H9 (cell line): ENCODE measurements around the gene GRIP1. TPM values are rescaled to one million over a fixed set of nuclear protein-coding genes. Genes with fewer than 3 reads are reported as not detected.

Experiments
- DNase-seq: peaks from one replicate; pipeline ENCODE4 v3.0.0-alpha.2; 2017
- H2AFZ ChIP-seq: one replicate; pipeline ENCODE4 v1.6.1; 2013; ENCODE audit warnings: mild to moderate bottlenecking, low read length, control low read depth, moderate library complexity
- H2AK5ac ChIP-seq: 2 replicates; pipeline ENCODE4 v1.6.1; 2013; ENCODE audit warnings: low read length, control low read depth, mixed read lengths; ENCODE audit not compliant: insufficient read length
- H2BK120ac ChIP-seq: one replicate; pipeline ENCODE4 v1.6.1; 2013; ENCODE audit warnings: low read depth, mild to moderate bottlenecking, low read length, control low read depth, inconsistent platforms; ENCODE audit not compliant: poor library complexity, severe bottlenecking
- H2BK12ac ChIP-seq: 2 replicates; pipeline ENCODE4 v1.6.1; 2013; ENCODE audit warnings: low read length, control low read depth, mixed read lengths, low read depth; ENCODE audit not compliant: insufficient read length
- H2BK15ac ChIP-seq: 2 replicates; pipeline ENCODE4 v1.6.1; 2013; ENCODE audit warnings: low read depth, low read length, control low read depth
- H2BK20ac ChIP-seq: one replicate; pipeline ENCODE4 v1.6.1; 2013; ENCODE audit warnings: low read depth, mild to moderate bottlenecking, low read length, control low read depth, inconsistent platforms; ENCODE audit not compliant: poor library complexity, severe bottlenecking
- H2BK5ac ChIP-seq: 2 replicates; pipeline ENCODE4 v1.6.1; 2013; ENCODE audit warnings: low read length, control low read depth, mixed read lengths; ENCODE audit not compliant: insufficient read length
- H3K14ac ChIP-seq: 2 replicates; pipeline ENCODE4 v1.6.1; 2013; ENCODE audit warnings: low read length, control low read depth; ENCODE audit not compliant: insufficient read depth
- H3K18ac ChIP-seq: 2 replicates; pipeline ENCODE4 v1.6.1; 2013; ENCODE audit warnings: low read depth, mild to moderate bottlenecking, mixed read lengths, low read length, control low read depth; ENCODE audit not compliant: insufficient read length
- H3K23ac ChIP-seq: 2 replicates; pipeline ENCODE4 v1.6.1; 2013; ENCODE audit warnings: low read length, control low read depth, mixed read lengths, low read depth; ENCODE audit not compliant: insufficient read length
- H3K23me2 ChIP-seq: 2 replicates; pipeline ENCODE4 v1.6.1; 2013; ENCODE audit warnings: low read depth, mild to moderate bottlenecking, mixed read lengths, low read length, control low read depth; ENCODE audit not compliant: insufficient read length, poor library complexity, severe bottlenecking
- H3K27ac ChIP-seq: 2 replicates; pipeline ENCODE4 v1.5.1; 2013; ENCODE audit warnings: low read length, control low read depth, mixed read lengths, low read depth; ENCODE audit not compliant: insufficient read length
- H3K27me3 ChIP-seq: 2 replicates; pipeline ENCODE4 v1.6.1; 2013; ENCODE audit warnings: low read length, control low read depth, inconsistent platforms; ENCODE audit not compliant: insufficient read depth
- H3K4ac ChIP-seq: 2 replicates; pipeline ENCODE4 v1.6.1; 2013; ENCODE audit warnings: low read depth, mild to moderate bottlenecking, control low read depth, inconsistent platforms, low read length, moderate library complexity
- H3K4me1 ChIP-seq: 2 replicates; pipeline ENCODE4 v1.6.1; 2013; ENCODE audit warnings: low read length, control low read depth, inconsistent platforms; ENCODE audit not compliant: insufficient read depth
- H3K4me2 ChIP-seq: 2 replicates; pipeline ENCODE4 v1.6.1; 2013; ENCODE audit warnings: low read length, control low read depth, mixed read lengths; ENCODE audit not compliant: insufficient read length, insufficient read depth
- H3K56ac ChIP-seq: 2 replicates; pipeline ENCODE4 v1.6.1; 2013; ENCODE audit warnings: low read depth, mild to moderate bottlenecking, mixed read lengths, low read length, control low read depth; ENCODE audit not compliant: insufficient read length
- H3K79me1 ChIP-seq: 2 replicates; pipeline ENCODE4 v1.6.1; 2013; ENCODE audit warnings: low read depth, mild to moderate bottlenecking, moderate library complexity, low read length, control low read depth, inconsistent platforms; ENCODE audit not compliant: insufficient read depth, poor library complexity, severe bottlenecking
- H3K79me2 ChIP-seq: 2 replicates; pipeline ENCODE4 v1.6.1; 2013; ENCODE audit warnings: low read length, control low read depth, inconsistent platforms; ENCODE audit not compliant: insufficient read depth
- H3K9ac ChIP-seq: 2 replicates; pipeline ENCODE4 v1.6.1; 2013; ENCODE audit warnings: low read length, control low read depth, mixed read lengths; ENCODE audit not compliant: insufficient read length; ENCODE audit errors: extremely low read depth
- H3K9me3 ChIP-seq: one replicate; pipeline ENCODE4 v1.6.1; 2013; ENCODE audit warnings: low read depth, low read length, inconsistent platforms; ENCODE audit not compliant: control insufficient read depth
- H3T11ph ChIP-seq: one replicate; pipeline ENCODE4 v1.6.1; 2013; ENCODE audit warnings: mild to moderate bottlenecking, low read length, control low read depth, inconsistent platforms
- H4K20me1 ChIP-seq: one replicate; pipeline ENCODE4 v1.6.1; 2013; ENCODE audit not compliant: control insufficient read depth, insufficient read length, insufficient read depth
- H4K5ac ChIP-seq: 2 replicates; pipeline ENCODE4 v1.6.1; 2013; ENCODE audit warnings: low read depth, mild to moderate bottlenecking, mixed read lengths, low read length, control low read depth; ENCODE audit not compliant: insufficient read length
- H4K8ac ChIP-seq: replicated peaks from 2 replicates; pipeline ENCODE4 v1.6.1; 2013; ENCODE audit warnings: low read length, control low read depth, mixed read lengths, low read depth; ENCODE audit not compliant: insufficient read length
- H4K91ac ChIP-seq: 2 replicates; pipeline ENCODE4 v1.6.1; 2013; ENCODE audit warnings: low read depth, mild to moderate bottlenecking, moderate library complexity, mixed read lengths, low read length, control low read depth; ENCODE audit not compliant: insufficient read length
- H3K27ac Mint-ChIP-seq, 3 experiments: 2 replicates in 2 of 3; 3 replicates in 1 of 3; pipeline ENCODE4 v1.8.0; 2020 to 2021; ENCODE audit warnings: mixed read lengths in 3 of 3, mild to moderate bottlenecking in 1 of 3, moderate library complexity in 1 of 3
- H3K27me3 Mint-ChIP-seq: 2 replicates; pipeline ENCODE4 v1.8.0; 2021; ENCODE audit warnings: low read depth, mild to moderate bottlenecking, moderate library complexity, mixed read lengths
- H3K36me3 Mint-ChIP-seq, 3 experiments: 2 replicates in 2 of 3; 3 replicates in 1 of 3; pipeline ENCODE4 v1.8.0; 2020 to 2021; ENCODE audit warnings: low read depth in 3 of 3, mixed read lengths in 3 of 3; ENCODE audit not compliant: insufficient read depth in 1 of 3
- H3K4me1 Mint-ChIP-seq, 2 experiments: 2 replicates each; pipeline ENCODE4 v1.8.0; 2020; ENCODE audit warnings: mixed read lengths in 2 of 2
- H3K4me3 Mint-ChIP-seq, 2 experiments: 2 replicates in 1 of 2; 3 replicates in 1 of 2; pipeline ENCODE4 v1.8.0; 2020 to 2021; ENCODE audit warnings: mild to moderate bottlenecking in 2 of 2, mixed read lengths in 2 of 2, moderate library complexity in 1 of 2
- H3K9me3 Mint-ChIP-seq, 2 experiments: 2 replicates in 1 of 2; 3 replicates in 1 of 2; pipeline ENCODE4 v1.8.0; 2020; ENCODE audit warnings: mild to moderate bottlenecking in 2 of 2, mixed read lengths in 2 of 2, moderate library complexity in 1 of 2
- CTCF ChIP-seq: fragments of 200-600 bp; sonication (generic); conservative IDR thresholded peaks from 3 replicates; pipeline ENCODE4 v1.8.0; 2021; ENCODE audit warnings: antibody characterized with exemption, mild to moderate bottlenecking
- WGBS: extraction: QIAGEN DNeasy Blood & Tissue Kit; methylation state at CpG from one replicate; pipeline ENCODE4 v1.1.7; 2013; ENCODE audit warnings: missing lambda C conversion rate, low lambda C conversion rate, mixed read lengths; ENCODE audit not compliant: insufficient read length; ENCODE audit errors: extremely low coverage; 5-methylcytosine and 5-hydroxymethylcytosine counted together
- total RNA-seq: library from RNA; stranded (reverse); gene quantifications from 2 replicates; pipeline ENCODE4 v1.2.1, GENCODE V29; 2021

The GRIP1 gene
- total RNA-seq, 1 experiment from 2014 or later, result 19.5 TPM

- H2BK5ac ChIP-seq, result no peak overlapping the region
- H4K20me1 ChIP-seq, result no peaks in the 10 kb centered on the region
- H3K4ac ChIP-seq, result no peak overlapping the region
- H3K27ac ChIP-seq, result no peak overlapping the region
- H3K4me1 ChIP-seq, result no peaks in the 10 kb centered on the region
- no peak overlapping the region for H3K18ac ChIP-seq
- Mint-ChIP-seq H3K36me3 (peaks cover 0 to 5% (median 0%) of the 10 kb centered on the region in 3 experiments; a peak in 1 of 7 replicates), H3K4me3 (no peak overlapping the region), H3K4me1 (no peaks in the 10 kb centered on the region), H3K27me3 (no peaks in the 10 kb centered on the region), H3K9me3 (no peaks in the 10 kb centered on the region; a peak in 1 of 5 replicates), H3K27ac (no peak overlapping the region)
- H2BK120ac ChIP-seq, result no peak overlapping the region
- no peak overlapping the region for H3K4me2 ChIP-seq
- no peak overlapping the region for H4K5ac ChIP-seq
- WGBS, result no CpG with 5 or more reads among the region's 5 CpGs
- H3T11ph ChIP-seq, result no peak overlapping the region
- H3K79me1 ChIP-seq, result no peaks in the 10 kb centered on the region
- no peak overlapping the region for H3K23ac ChIP-seq
- H3K23me2 ChIP-seq, result no peaks in the 10 kb centered on the region
- H2BK12ac ChIP-seq, result no peak overlapping the region
- H2BK20ac ChIP-seq, result no peak overlapping the region
- H4K8ac ChIP-seq, result no peak overlapping the region
- no peak overlapping the region for H3K14ac ChIP-seq
- H3K27me3 ChIP-seq, result no peaks in the 10 kb centered on the region
- no peak overlapping the region for H2AK5ac ChIP-seq
- H2AFZ ChIP-seq, result no peak overlapping the region
- H2BK15ac ChIP-seq, result no peak overlapping the region
- H3K56ac ChIP-seq, result no peak overlapping the region
- H4K91ac ChIP-seq, result no peak overlapping the region
- DNase-seq, result no peak
- no peak overlapping the region for H3K9ac ChIP-seq
- H3K9me3 ChIP-seq, result no peaks in the 10 kb centered on the region
- no peak for TF ChIP-seq CTCF
- no peaks in the 10 kb centered on the region for H3K79me2 ChIP-seq
Measured at GRCh38 chr12:66550626-66551025, 128.2 kb downstream of the GRIP1 start.
